HG03378 (cell line): ENCODE results near the gene CCDC71L.
"Not testable (repeated sequence)": the region's sequence is repeated elsewhere in the genome, so short reads cannot be mapped to it uniquely, and the experiment has no call there.

Experiments
- ATAC-seq: cut with Tn5 transposase; IDR thresholded peaks from one replicate; pipeline ENCODE4 v1.9.1; 2021; ENCODE audit warnings: mild to moderate bottlenecking, moderate library complexity; ENCODE audit not compliant: unreplicated experiment

The CCDC71L gene

GRCh38 chr7:106660862-106661720 lies at the start of gene CCDC71L:
Gene CCDC71L (minus strand): TSS chr7:106661158. CDS start chr7:106660896, 262 bp downstream.
- peak; percentile 57 for ATAC-seq

DNA sequence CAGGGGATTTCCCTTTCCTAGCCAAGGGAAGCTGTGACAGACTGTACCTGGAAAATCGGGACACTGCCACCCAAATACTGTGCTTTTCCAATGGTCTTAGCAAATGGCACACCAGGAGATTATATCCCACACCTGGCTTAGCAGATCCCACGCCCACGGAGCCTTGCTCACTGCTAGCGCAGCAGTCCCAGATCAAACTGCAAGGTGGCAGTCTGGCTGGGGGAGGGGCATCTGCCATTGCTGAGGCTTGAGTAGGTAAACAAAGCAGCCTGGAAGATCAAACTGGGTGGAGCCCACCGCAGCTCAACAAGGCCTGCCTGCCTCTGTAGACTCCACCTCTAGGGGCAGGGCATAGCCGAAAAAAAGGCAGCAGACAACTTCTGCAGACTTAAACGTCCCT lies 48.6 kb upstream of the CCDC71L start:
- not testable (repeated sequence) for ATAC-seq

DNA sequence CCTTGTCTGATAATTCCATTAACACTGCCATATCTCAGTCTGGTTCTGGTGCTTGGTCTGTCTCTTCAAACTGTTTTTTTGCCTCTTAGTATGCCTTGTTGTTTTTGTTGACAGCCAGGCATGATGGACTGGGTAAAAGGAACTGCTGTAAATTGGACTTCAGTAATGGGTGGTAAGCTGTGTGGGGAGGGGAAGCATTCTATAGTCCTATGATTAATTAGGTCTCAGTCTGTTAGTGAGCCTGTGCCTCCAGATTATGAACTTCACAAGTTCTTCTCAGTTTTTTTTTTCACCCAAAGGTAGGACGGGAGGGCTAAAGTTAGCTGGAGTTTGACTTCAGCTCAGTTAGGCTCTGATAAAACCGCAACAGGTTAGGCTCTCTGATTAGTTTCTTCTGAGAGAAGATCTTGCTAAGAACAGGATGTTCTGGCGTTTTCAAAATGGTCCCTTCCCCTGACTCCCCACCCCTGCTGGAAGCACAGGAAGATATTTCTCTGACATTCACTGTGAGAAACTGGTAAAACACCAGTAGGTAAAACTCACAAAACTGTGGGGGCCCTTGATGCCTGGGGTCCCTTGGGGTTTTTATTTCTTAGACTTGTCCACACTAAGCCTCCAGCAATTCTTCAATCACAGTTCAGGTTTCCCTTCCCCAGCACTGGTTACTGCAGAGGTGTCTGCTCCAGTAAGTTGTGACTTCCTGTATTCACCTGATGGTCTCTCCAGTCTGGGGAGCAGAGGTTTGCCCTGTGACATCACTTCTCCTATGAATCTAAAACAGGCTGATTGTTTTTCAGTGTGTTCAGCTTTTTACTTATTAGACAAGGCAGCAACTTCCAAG lies 43.3 kb upstream of the CCDC71L start:
- no peak for ATAC-seq

DNA sequence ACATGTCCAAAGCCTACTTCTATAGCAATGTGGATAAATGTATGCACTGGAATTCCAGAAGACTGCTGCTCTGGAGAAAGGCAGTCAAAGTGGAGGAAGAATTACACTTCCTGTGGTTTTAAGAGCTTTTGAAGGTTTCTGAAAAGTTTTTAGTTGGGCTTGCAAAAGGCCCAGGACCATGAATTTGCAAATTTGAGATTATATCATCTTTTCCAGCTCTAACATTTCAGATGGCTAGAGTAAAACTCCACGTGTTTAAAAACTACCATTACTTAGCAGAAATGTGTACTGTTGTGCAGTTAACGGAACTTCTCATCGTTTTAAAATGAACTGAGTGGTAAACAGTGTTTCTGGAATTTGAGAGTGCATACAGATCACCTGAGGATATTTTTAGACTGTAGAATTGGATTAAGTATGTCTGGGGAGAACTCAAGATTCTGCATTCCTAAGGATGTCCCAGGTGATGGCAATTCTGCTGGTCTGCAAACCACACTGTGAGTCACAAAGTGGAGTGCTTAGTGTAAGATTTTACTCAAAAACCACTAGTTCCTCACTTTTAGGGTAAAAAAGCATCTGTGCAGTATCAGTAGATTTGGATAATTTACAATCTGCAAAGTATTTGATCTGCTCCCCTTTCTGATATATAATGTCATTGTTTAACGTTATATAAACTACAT lies 32.9 kb upstream of the CCDC71L start:
- no peak for ATAC-seq

GRCh38 chr7:106692450-106693051 lies 31.6 kb upstream of the CCDC71L start:
- ATAC-seq, result no peak

- ATAC-seq, result not testable (repeated sequence)
Measured at GRCh38 chr7:106688161-106688560, 27.2 kb upstream of the CCDC71L start.

DNA sequence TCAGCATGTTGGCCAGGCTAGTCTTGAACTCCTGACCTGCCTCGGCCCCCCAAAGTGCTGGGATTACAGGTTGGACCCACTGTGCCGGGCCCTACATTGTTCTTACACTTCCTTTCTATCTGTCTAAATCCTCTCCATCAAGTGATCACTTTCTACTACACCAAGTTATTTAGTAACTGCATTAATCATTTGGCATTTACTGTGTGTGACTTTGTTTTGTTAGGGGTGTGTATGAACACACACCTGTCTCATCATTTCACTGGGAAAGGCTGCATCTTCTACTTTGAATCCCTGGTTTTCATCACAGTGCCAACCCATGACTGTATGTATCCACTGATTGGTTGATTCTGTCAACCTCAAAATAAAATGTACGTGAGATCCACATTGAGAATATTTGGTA lies 23.0 kb upstream of the CCDC71L start:
- no peak for ATAC-seq

GRCh38 chr7:106681815-106682495 lies 21.0 kb upstream of the CCDC71L start:
- ATAC-seq, result no peak

DNA sequence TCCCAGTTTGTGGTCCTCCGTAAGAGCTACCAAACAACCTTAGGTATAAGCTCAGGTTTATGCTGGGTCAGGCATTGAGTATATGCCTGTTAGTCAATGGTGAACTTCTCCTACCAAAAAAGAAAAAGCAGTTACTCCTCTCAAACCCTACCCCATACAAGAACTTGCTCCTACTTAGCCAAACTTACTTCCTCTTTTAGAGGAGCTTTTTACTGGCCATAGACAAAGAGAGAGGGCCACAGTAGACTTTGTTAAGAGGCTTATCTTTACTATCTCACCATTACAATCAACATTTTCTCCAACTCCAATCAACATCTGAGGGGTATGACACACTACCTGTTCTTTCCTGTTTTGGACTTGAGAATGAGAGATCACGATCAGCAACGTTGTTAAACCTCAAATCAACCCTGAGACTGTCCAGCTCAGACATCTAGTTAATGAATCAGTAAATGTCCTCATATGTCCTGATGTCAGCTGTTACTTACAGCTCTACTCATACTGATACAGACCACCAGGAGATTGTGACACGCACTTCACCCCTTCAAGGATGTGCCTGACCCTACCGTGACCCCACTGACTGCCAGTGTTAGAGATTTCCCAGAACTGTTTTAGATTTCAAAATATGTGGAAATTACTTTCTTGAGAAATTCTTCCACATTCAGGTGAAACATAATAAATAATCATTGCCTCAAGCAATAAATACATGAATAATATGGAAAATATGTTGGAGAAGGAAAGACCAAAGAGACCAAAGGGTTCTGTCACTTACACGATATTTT lies 18.4 kb upstream of the CCDC71L start:
- no peak for ATAC-seq

- no peak for ATAC-seq
Measured at GRCh38 chr7:106678795-106679152, 17.8 kb upstream of the CCDC71L start.

DNA sequence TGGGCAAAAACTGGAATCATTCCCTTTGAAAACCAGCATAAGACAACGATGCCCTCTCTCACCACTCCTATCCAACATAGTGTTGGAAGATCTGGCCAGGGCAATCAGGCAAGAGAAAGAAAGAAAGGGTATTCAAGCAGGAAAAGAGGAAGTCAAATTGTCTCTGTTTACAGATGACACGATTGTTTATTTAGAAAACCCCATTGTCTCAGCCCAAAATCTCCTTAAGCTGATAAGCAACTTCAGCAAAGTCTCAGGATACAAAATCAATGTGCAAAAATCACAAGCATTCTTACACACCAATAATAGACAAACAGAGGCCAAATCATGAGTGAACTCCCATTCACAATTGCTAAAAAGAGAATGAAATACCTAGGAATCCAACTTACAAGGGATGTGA lies 15.5 kb upstream of the CCDC71L start:
- ATAC-seq, result not testable (repeated sequence)

- not testable (repeated sequence) for ATAC-seq
Measured at GRCh38 chr7:106673688-106674087, 12.7 kb upstream of the CCDC71L start.

DNA sequence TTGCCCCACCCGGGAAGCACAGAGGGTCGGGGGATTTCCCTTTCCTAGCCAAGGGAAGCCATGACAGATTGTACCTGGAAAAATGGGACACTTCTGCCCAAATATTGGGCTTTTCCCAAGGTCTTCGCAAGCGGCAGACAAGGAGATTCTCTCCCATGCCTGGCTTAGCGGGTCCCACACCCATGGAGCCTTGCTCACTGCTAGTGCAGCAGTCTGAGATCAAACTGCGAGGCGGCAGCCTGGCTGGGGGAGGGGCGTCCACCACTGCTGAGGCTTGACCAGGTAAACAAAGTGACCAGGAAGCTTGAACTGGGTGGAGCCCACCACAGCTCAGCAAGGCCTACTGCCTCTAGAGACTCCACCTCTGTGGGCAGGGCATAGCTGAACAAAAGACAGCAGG lies 11.0 kb upstream of the CCDC71L start:
- not testable (repeated sequence) for ATAC-seq

DNA sequence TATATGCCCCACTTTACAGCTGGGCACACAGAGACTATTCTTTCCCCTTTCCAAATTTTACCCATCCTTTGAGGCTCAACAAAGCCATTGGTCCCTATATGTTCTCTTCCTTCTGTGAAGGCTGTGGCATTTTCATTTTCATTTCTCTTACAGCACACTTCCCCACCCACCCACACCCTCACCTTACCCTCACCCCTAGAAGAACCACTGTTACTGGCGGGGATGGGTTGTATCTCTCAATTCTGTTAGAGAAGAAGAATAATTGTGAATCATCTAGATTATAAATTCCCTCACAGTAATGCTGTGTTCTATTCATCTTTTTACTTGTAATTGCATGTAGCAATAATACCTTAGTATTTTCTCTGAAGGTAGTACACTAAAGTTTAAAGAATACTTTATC lies 10.2 kb upstream of the CCDC71L start:
- no peak for ATAC-seq

GRCh38 chr7:106668861-106669524 lies 8.0 kb upstream of the CCDC71L start:
- ATAC-seq, result no peak

DNA sequence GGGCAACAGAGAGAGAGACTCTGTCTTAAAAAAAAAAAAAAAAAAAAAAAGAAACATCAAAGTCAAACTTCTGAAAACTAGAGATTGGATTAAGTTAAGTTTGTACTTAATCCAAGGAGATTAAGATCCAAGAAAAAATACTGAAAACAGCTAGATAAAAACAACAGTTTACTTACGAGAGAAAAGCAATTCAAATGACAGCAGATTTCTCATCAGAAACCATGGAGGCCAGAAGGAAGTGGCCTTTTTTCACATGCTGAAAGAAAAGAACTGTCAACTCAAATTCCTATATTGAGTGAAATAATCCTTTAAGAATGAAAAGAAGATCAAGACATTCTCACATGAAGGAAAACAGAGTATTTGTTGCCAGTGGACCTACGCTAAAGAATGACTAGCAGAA lies 5.4 kb upstream of the CCDC71L start:
- no peak for ATAC-seq

GRCh38 chr7:106664343-106664742 lies 3.4 kb upstream of the CCDC71L start:
- ATAC-seq, result no peak

DNA sequence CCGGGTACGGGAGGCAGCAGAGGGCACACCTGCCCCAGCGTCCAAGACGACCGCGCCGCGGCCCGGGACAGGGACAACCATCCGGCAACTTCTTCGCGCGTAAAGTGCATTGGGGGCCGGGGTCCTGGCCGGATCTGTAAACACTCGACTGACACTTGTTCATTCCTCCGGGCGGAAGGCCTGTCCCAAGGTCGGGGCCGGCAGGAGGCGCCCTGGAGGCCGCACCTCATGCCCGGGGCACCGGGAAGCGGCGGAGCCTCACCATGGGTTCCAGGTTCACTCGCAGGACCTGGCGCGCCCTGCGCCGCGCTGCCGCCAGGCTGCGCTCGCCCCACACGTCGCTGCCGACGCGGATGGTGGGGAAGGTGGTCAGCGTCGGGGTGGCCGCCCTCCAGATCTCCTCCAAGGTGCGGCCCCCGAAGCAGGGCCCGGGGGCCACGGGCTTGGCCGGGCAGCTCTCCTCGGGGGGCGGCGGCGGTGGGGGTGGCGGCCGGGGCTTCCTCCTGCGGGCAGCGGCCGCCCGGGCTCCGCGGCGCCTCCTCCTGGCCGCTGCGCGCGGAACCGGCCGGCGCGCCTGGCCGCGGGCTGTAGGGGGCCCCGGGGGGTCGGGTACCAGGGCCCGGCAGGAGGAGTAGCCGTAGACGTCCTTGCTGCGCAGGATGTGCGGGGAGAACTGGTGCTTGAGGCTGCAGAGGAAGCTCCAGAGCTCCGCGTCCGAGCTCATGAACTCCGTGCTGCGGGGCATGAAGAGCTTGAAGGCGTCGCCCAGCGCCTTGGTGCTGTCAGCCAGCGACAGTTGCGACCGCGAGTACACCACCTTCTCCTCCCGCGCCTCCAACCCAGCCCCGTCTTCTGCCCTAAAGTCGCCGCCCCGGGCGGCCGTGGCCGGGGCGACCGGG lies 746 bp downstream of the CCDC71L start:
- ATAC-seq, result peak; percentile 58
